KMS-11 (cell line): Measurements from ENCODE around the gene ABCB8.

ENCODE experiments used
- H2AFZ ChIP-seq: fragments of 200-600 bp; sonication (generic); 2 replicates; pipeline ENCODE4 v1.6.1; 2016; ENCODE audit warnings: antibody characterized with exemption, mixed run types, low read depth
- H3K27ac ChIP-seq: fragments of 200-600 bp; sonication (generic); 2 replicates; pipeline ENCODE4 v1.6.1; 2016; ENCODE audit warnings: mild to moderate bottlenecking, mixed run types
- H3K27me3 ChIP-seq: fragments of 200-600 bp; sonication (generic); 2 replicates; pipeline ENCODE4 v1.6.1; 2017; ENCODE audit warnings: mild to moderate bottlenecking, low read depth, mixed run types, moderate library complexity; ENCODE audit not compliant: insufficient read depth
- H3K36me3 ChIP-seq: fragments of 200-600 bp; sonication (generic); 2 replicates; pipeline ENCODE4 v1.6.1; 2017; ENCODE audit warnings: mild to moderate bottlenecking, mixed run types; ENCODE audit not compliant: insufficient read depth
- H3K4me1 ChIP-seq: fragments of 200-600 bp; sonication (generic); 2 replicates; pipeline ENCODE4 v1.6.1; 2016; ENCODE audit warnings: mild to moderate bottlenecking, low read depth, mixed run types; ENCODE audit not compliant: poor library complexity, severe bottlenecking
- H3K4me2 ChIP-seq: fragments of 200-600 bp; sonication (generic); 2 replicates; pipeline ENCODE4 v1.7.0; 2016; ENCODE audit warnings: mild to moderate bottlenecking, mixed run types
- H3K4me3 ChIP-seq: fragments of 200-600 bp; sonication (generic); IDR thresholded peaks from 2 replicates; pipeline ENCODE4 v1.6.1; 2017; ENCODE audit warnings: low read depth, low read length, mixed read lengths; ENCODE audit not compliant: insufficient read depth
- H3K79me2 ChIP-seq: fragments of 200-600 bp; sonication (generic); 2 replicates; pipeline ENCODE4 v1.6.1; 2016; ENCODE audit warnings: low read depth, mixed run types; ENCODE audit not compliant: insufficient read depth
- H3K9ac ChIP-seq: fragments of 200-600 bp; sonication (generic); 2 replicates; pipeline ENCODE4 v1.6.1; 2016; ENCODE audit warnings: mild to moderate bottlenecking, mixed run types
- H4K20me1 ChIP-seq: fragments of 200-600 bp; sonication (generic); 2 replicates; pipeline ENCODE4 v1.6.1; 2016; ENCODE audit warnings: mild to moderate bottlenecking, mixed run types; ENCODE audit not compliant: insufficient read depth
- CTCF ChIP-seq: fragments of 200-600 bp; sonication (generic); conservative IDR thresholded peaks from 2 replicates; pipeline ENCODE4 v1.6.1; 2017; ENCODE audit warnings: low read depth, mild to moderate bottlenecking, antibody characterized with exemption, low read length, moderate library complexity, mixed read lengths

Gene ABCB8

GRCh38 chr7:151008143-151008510, 20.1 kb upstream of the ABCB8 start:
- no peak overlapping the region for H3K9ac ChIP-seq
- no peak overlapping the region for H3K4me2 ChIP-seq
- no peak overlapping the region for H2AFZ ChIP-seq
- H3K36me3 ChIP-seq, result no peaks in the 10 kb centered on the region
- peaks cover 2% of the 10 kb centered on the region for H3K4me1 ChIP-seq
- H4K20me1 ChIP-seq, result no peaks in the 10 kb centered on the region
- no peak overlapping the region for H3K4me3 ChIP-seq
- TF ChIP-seq CTCF, result no peak
- no peaks in the 10 kb centered on the region; the same call in 1 of the 2 replicates for H3K27me3 ChIP-seq
- no peak overlapping the region for H3K27ac ChIP-seq
- no peaks in the 10 kb centered on the region for H3K79me2 ChIP-seq

GRCh38 chr7:151008511-151009323, 19.5 kb upstream of the ABCB8 start:
- no peak overlapping the region for H3K9ac ChIP-seq
- H2AFZ ChIP-seq, result no peak overlapping the region
- H3K4me3 ChIP-seq, result no peak overlapping the region
- peak; percentile 62 for TF ChIP-seq CTCF
- H4K20me1 ChIP-seq, result no peaks in the 10 kb centered on the region
- no peaks in the 10 kb centered on the region for H3K36me3 ChIP-seq
- peaks cover 6% of the 10 kb centered on the region for H3K4me1 ChIP-seq
- no peaks in the 10 kb centered on the region for H3K79me2 ChIP-seq
- no peak overlapping the region for H3K4me2 ChIP-seq
- no peak overlapping the region for H3K27ac ChIP-seq
- H3K27me3 ChIP-seq, result no peaks in the 10 kb centered on the region; the same call in 1 of the 2 replicates

GRCh38 chr7:151009327-151010036, 18.8 kb upstream of the ABCB8 start:
- TF ChIP-seq CTCF, result no peak
- H3K4me2 ChIP-seq, result no peak overlapping the region

GRCh38 chr7:151010037-151010306, 18.3 kb upstream of the ABCB8 start:
- no peak overlapping the region for H3K9ac ChIP-seq
- no peak overlapping the region for H3K27ac ChIP-seq

More at GRCh38 chr7:151009327-151010036, 18.8 kb upstream of the ABCB8 start:
- peaks cover 12% of the 10 kb centered on the region for H3K4me1 ChIP-seq
- H3K36me3 ChIP-seq, result no peaks in the 10 kb centered on the region
- H2AFZ ChIP-seq, result no peak overlapping the region
- H3K27me3 ChIP-seq, result no peaks in the 10 kb centered on the region; the same call in 1 of the 2 replicates
- H3K9ac ChIP-seq, result no peak overlapping the region
- no peak overlapping the region for H3K27ac ChIP-seq
- H4K20me1 ChIP-seq, result no peaks in the 10 kb centered on the region
- H3K79me2 ChIP-seq, result no peaks in the 10 kb centered on the region
- H3K4me3 ChIP-seq, result no peak overlapping the region

More at GRCh38 chr7:151010037-151010306, 18.3 kb upstream of the ABCB8 start:
- H3K4me3 ChIP-seq, result no peak overlapping the region
- H3K4me2 ChIP-seq, result no peak overlapping the region
- H4K20me1 ChIP-seq, result no peaks in the 10 kb centered on the region
- no peak overlapping the region for H2AFZ ChIP-seq
- H3K4me1 ChIP-seq, result peaks cover 14% of the 10 kb centered on the region
- TF ChIP-seq CTCF, result no peak
- no peaks in the 10 kb centered on the region for H3K36me3 ChIP-seq
- no peaks in the 10 kb centered on the region; the same call in 1 of the 2 replicates for H3K27me3 ChIP-seq
- H3K79me2 ChIP-seq, result no peaks in the 10 kb centered on the region
